ENCODE measurements around the gene FHDC1. TPM values are rescaled to one million over a fixed set of nuclear protein-coding genes. Genes with fewer than 3 reads are reported as not detected.

The FHDC1 gene
- total RNA-seq, 4 donors from 2014 or later = 0.29 to 0.52 (median 0.45) TPM

GRCh38 chr4:153016592-153016991, 80.5 kb downstream of the FHDC1 start:
- Histone ChIP-seq H3K4me3 (no peak overlapping the region), H3K27ac (no peak overlapping the region), H3K36me3 (no peaks in the 10 kb centered on the region), H3K9me3 (no peaks in the 10 kb centered on the region), H3K27me3 (peaks cover 0 to 2% (median 0%) of the 10 kb centered on the region in 3 donors), H3K4me1 (no peaks in the 10 kb centered on the region)
- TF ChIP-seq CTCF (IDR thresholded peaks at IDR 0.05 in 4 of 5, conservative IDR thresholded peaks at IDR 0.05 in 1 of 5) (no peak), POLR2A (IDR thresholded peaks at IDR 0.05) (no peak)
- intact Hi-C loops (cut with DNase I; ENCODE audit: low total_unique reads) (no loop called here), in situ Hi-C loops (cut with MboI; ENCODE audit: low sequenced_read_pairs in 4 of 4) (no loop called here)
- DNase-seq (no peak), ATAC-seq (no peak)

GRCh38 chr4:153018031-153018430, 81.9 kb downstream of the FHDC1 start:
- intact Hi-C loops (cut with DNase I; ENCODE audit: low total_unique reads) = no loop called here
- H3K9me3 ChIP-seq = no peaks in the 10 kb centered on the region
- TF ChIP-seq POLR2A (IDR thresholded peaks at IDR 0.05) (no peak), CTCF (IDR thresholded peaks at IDR 0.05 in 4 of 5, conservative IDR thresholded peaks at IDR 0.05 in 1 of 5) (no peak)
- peaks cover 0 to 4% (median 0%) of the 10 kb centered on the region in 3 donors for H3K27me3 ChIP-seq
- ATAC-seq = no peak
- H3K27ac ChIP-seq = no peak overlapping the region
- no peak overlapping the region for H3K4me3 ChIP-seq
- H3K36me3 ChIP-seq = no peaks in the 10 kb centered on the region
- no peak for DNase-seq
- in situ Hi-C loops (cut with MboI; ENCODE audit: low sequenced_read_pairs in 4 of 4) = no loop called here
- no peaks in the 10 kb centered on the region for H3K4me1 ChIP-seq

GRCh38 chr4:153018684-153019083, 82.6 kb downstream of the FHDC1 start:
- Histone ChIP-seq H3K4me1 (no peaks in the 10 kb centered on the region), H3K27me3 (peaks cover 0 to 4% (median 0%) of the 10 kb centered on the region in 3 donors), H3K9me3 (no peaks in the 10 kb centered on the region), H3K36me3 (no peaks in the 10 kb centered on the region), H3K4me3 (no peak overlapping the region), H3K27ac (no peak overlapping the region)
- DNase-seq (no peak), ATAC-seq (no peak)
- TF ChIP-seq CTCF (IDR thresholded peaks at IDR 0.05 in 4 of 5, conservative IDR thresholded peaks at IDR 0.05 in 1 of 5) (no peak), POLR2A (IDR thresholded peaks at IDR 0.05) (no peak)
- in situ Hi-C loops (cut with MboI; ENCODE audit: low sequenced_read_pairs in 4 of 4) = no loop called here
- intact Hi-C loops (cut with DNase I; ENCODE audit: low total_unique reads) = no loop called here

- Histone ChIP-seq H3K9me3 (no peaks in the 10 kb centered on the region), H3K4me1 (no peaks in the 10 kb centered on the region), H3K36me3 (no peaks in the 10 kb centered on the region), H3K27me3 (peaks cover 0 to 4% (median 0%) of the 10 kb centered on the region in 3 donors), H3K4me3 (no peak overlapping the region), H3K27ac (no peak overlapping the region)
- ATAC-seq = no peak
- in situ Hi-C loops (cut with MboI; ENCODE audit: low sequenced_read_pairs in 4 of 4) (no loop called here), intact Hi-C loops (cut with DNase I; ENCODE audit: low total_unique reads) (no loop called here)
- TF ChIP-seq POLR2A (IDR thresholded peaks at IDR 0.05) (no peak), CTCF (IDR thresholded peaks at IDR 0.05 in 4 of 5, conservative IDR thresholded peaks at IDR 0.05 in 1 of 5) (no peak)
- DNase-seq = no peak
Observed at GRCh38 chr4:153019906-153020305, 83.8 kb downstream of the FHDC1 start.

GRCh38 chr4:153020457-153020856, 84.3 kb downstream of the FHDC1 start:
- Histone ChIP-seq H3K36me3 (no peaks in the 10 kb centered on the region), H3K9me3 (no peaks in the 10 kb centered on the region), H3K27me3 (peaks cover 0 to 4% (median 0%) of the 10 kb centered on the region in 3 donors), H3K27ac (no peak overlapping the region), H3K4me1 (no peaks in the 10 kb centered on the region), H3K4me3 (no peak overlapping the region)
- intact Hi-C loops (cut with DNase I; ENCODE audit: low total_unique reads) (no loop called here), in situ Hi-C loops (cut with MboI; ENCODE audit: low sequenced_read_pairs in 4 of 4) (no loop called here)
- no peak for TF ChIP-seq CTCF (IDR thresholded peaks at IDR 0.05 in 4 of 5, conservative IDR thresholded peaks at IDR 0.05 in 1 of 5)
- TF ChIP-seq POLR2A (IDR thresholded peaks at IDR 0.05) = no peak
- ATAC-seq (no peak), DNase-seq (no peak)

All from gastrocnemius medialis (tissue), 4 donors.